Ishikawa (cell line): ENCODE data around the gene SCFD2.

ENCODE experiments used
- CEBPB ChIP-seq: IDR thresholded peaks from 2 replicates; pipeline ENCODE4 v1.6.1; 2012
- CREB1 ChIP-seq: IDR thresholded peaks from 2 replicates; pipeline ENCODE4 v1.6.1; 2012; ENCODE audit warnings: low read depth
- EGR1 ChIP-seq: IDR thresholded peaks from 2 replicates; pipeline ENCODE4 v1.6.1; 2012
- EP300 ChIP-seq: IDR thresholded peaks from 2 replicates; pipeline ENCODE4 v1.6.1; 2012; ENCODE audit warnings: borderline replicate concordance
- FOXM1 ChIP-seq: IDR thresholded peaks from 2 replicates; pipeline ENCODE4 v1.6.1; 2012; ENCODE audit warnings: low read depth, borderline replicate concordance
- MAX ChIP-seq: IDR thresholded peaks from 2 replicates; pipeline ENCODE4 v1.6.1; 2012
- NFIC ChIP-seq: IDR thresholded peaks from 2 replicates; pipeline ENCODE4 v1.6.1; 2012
- RAD21 ChIP-seq: IDR thresholded peaks from 2 replicates; pipeline ENCODE4 v1.6.1; 2012; ENCODE audit warnings: low read depth
- REST ChIP-seq: IDR thresholded peaks from 2 replicates; pipeline ENCODE4 v1.6.1; 2012; ENCODE audit warnings: low read depth, mild to moderate bottlenecking
- TAF1 ChIP-seq: IDR thresholded peaks from 2 replicates; pipeline ENCODE4 v1.6.1; 2012; ENCODE audit warnings: low read depth, mild to moderate bottlenecking
- TCF12 ChIP-seq: IDR thresholded peaks from 2 replicates; pipeline ENCODE4 v1.6.1; 2012; ENCODE audit warnings: low read depth
- TEAD4 ChIP-seq: IDR thresholded peaks from 2 replicates; pipeline ENCODE4 v1.6.1; 2012
- USF1 ChIP-seq: IDR thresholded peaks from 2 replicates; pipeline ENCODE4 v1.6.1; 2012
- YY1 ChIP-seq: IDR thresholded peaks from 2 replicates; pipeline ENCODE4 v1.6.1; 2012; ENCODE audit warnings: low read depth
- ZBTB7A ChIP-seq: IDR thresholded peaks from 2 replicates; pipeline ENCODE4 v1.6.1; 2012; ENCODE audit warnings: low read depth

SCFD2 gene

GRCh38 chr4:53018471-53018870 lies 347.4 kb downstream of the SCFD2 start:
- TF ChIP-seq TEAD4 (no peak), FOXM1 (no peak), YY1 (no peak), NFIC (no peak), MAX (no peak), EGR1 (no peak), TCF12 (no peak), RAD21 (no peak), CEBPB (no peak), USF1 (no peak), TAF1 (no peak)

GRCh38 chr4:53016099-53016820 lies 349.6 kb downstream of the SCFD2 start:
- no peak for TF ChIP-seq REST
- no peak for TF ChIP-seq USF1
- TF ChIP-seq CREB1 = no peak
- TF ChIP-seq FOXM1 = no peak
- TF ChIP-seq CEBPB = no peak
- no peak for TF ChIP-seq EP300
- no peak for TF ChIP-seq TEAD4
- no peak for TF ChIP-seq EGR1
- no peak for TF ChIP-seq NFIC

- TF ChIP-seq REST (no peak), RAD21 (peak; percentile 47)
These were observed 350.2 kb downstream of the SCFD2 start for GRCh38 chr4:53015681-53016080.

- TF ChIP-seq YY1 (no peak), EP300 (no peak), REST (no peak), TCF12 (no peak), MAX (no peak), USF1 (no peak), CEBPB (no peak), NFIC (no peak), ZBTB7A (no peak), RAD21 (no peak), CREB1 (no peak), FOXM1 (no peak), TAF1 (no peak), TEAD4 (no peak), EGR1 (no peak)
These were observed 351.0 kb downstream of the SCFD2 start for GRCh38 chr4:53014881-53015280.
